Endothelial cell of umbilical vein (primary cell): ENCODE measurements around the gene TSC22D1. TPM values are rescaled to one million over a fixed set of nuclear protein-coding genes. Genes with fewer than 3 reads are reported as not detected.

Source experiments
- BruUV-seq: library from RNA; stranded (reverse); fragments of 400-500 nt; replicated peaks from 2 replicates; lab custom pipeline; 2021; lab: Mats Ljungman, UMichigan
- CTCF ChIA-PET: fragments of 300-600, 350-600 bp; sonication (Branson Sonifier 250); formaldehyde crosslinking; loops from one replicate; lab custom pipeline; 2021; ENCODE audit warnings: antibody characterized with exemption, inconsistent platforms; lab: Charles Lee
- POLR2A ChIA-PET: fragments of 300-600, 350-600 bp; sonication (Branson Sonifier 250); formaldehyde crosslinking; loops from one replicate; lab custom pipeline; 2021; ENCODE audit warnings: antibody characterized with exemption, inconsistent platforms; lab: Charles Lee
- DNase-seq: peaks from one replicate; pipeline ENCODE4 v3.0.0-alpha.2; 2011; ENCODE audit warnings: low read depth, low spot score
- FAIRE-seq: peaks from 2 replicates; lab custom pipeline; 2011; peaks lifted over from hg19 to GRCh38; lab: Jason Lieb, UNC
- H2AFZ ChIP-seq: 2 replicates; pipeline ENCODE4 v1.6.0; 2012; ENCODE audit warnings: low read depth, low read length, control low read depth, inconsistent platforms
- H3K27ac ChIP-seq: 2 replicates; pipeline ENCODE4 v1.5.1; 2011; ENCODE audit warnings: low read depth, mild to moderate bottlenecking, control low read depth, low read length, moderate library complexity; ENCODE audit not compliant: insufficient read depth
- H3K27me3 ChIP-seq, 2 experiments: 2 replicates each; pipeline versions ENCODE4 v1.6.0 to v1.6.1; 2011; ENCODE audit warnings: low read length in 2 of 2, mixed read lengths in 1 of 2; ENCODE audit not compliant: control insufficient read depth in 2 of 2, insufficient read depth in 2 of 2
- H3K36me3 ChIP-seq, 2 experiments: 2 replicates in 1 of 2; 3 replicates in 1 of 2; pipeline ENCODE4 v1.5.1; 2011; ENCODE audit warnings: low read length in 2 of 2, mild to moderate bottlenecking in 1 of 2, moderate library complexity in 1 of 2; ENCODE audit not compliant: control insufficient read depth in 2 of 2, insufficient read depth in 2 of 2; ENCODE audit errors: extremely low read depth in 1 of 2
- H3K4me1 ChIP-seq: 3 replicates; pipeline ENCODE4 v1.5.1; 2011; ENCODE audit warnings: mild to moderate bottlenecking, low read length; ENCODE audit not compliant: control insufficient read depth, insufficient read depth; ENCODE audit errors: extremely low read depth
- H3K4me2 ChIP-seq: 2 replicates; pipeline ENCODE4 v1.6.1; 2011; ENCODE audit warnings: low read length, control low read depth, mixed read lengths; ENCODE audit not compliant: insufficient read depth
- H3K4me3 ChIP-seq, 3 experiments: fragments of 200-600 bp in 1 of 3; sonication (generic), shearing (Covaris generic) in 1 of 3; replicated peaks in 1 of 3; 2 replicates each; pipeline ENCODE4 v1.5.1; 2011 to 2016; ENCODE audit warnings: control low read depth in 3 of 3, low read length in 3 of 3, mild to moderate bottlenecking in 2 of 3, inconsistent platforms in 1 of 3, low read depth in 1 of 3, moderate library complexity in 1 of 3; ENCODE audit not compliant: insufficient read depth in 1 of 3
- H3K79me2 ChIP-seq: 2 replicates; pipeline ENCODE4 v1.6.0; 2012; ENCODE audit warnings: low read length, inconsistent platforms; ENCODE audit not compliant: control insufficient read depth, insufficient read depth
- H3K9ac ChIP-seq: replicated peaks from 2 replicates; pipeline ENCODE3; 2011; ENCODE audit warnings: low read length, control low read depth; ENCODE audit not compliant: insufficient read depth; ENCODE audit errors: extremely low read depth
- H3K9me1 ChIP-seq: replicated peaks from 3 replicates; pipeline ENCODE4 v1.6.0; 2011; ENCODE audit warnings: mild to moderate bottlenecking, low read length; ENCODE audit not compliant: control insufficient read depth, insufficient read depth; ENCODE audit errors: extremely low read depth
- H3K9me3 ChIP-seq: replicated peaks from 2 replicates; pipeline ENCODE4 v1.5.1; 2012; ENCODE audit warnings: low read length, inconsistent platforms; ENCODE audit not compliant: control insufficient read depth, insufficient read depth
- H4K20me1 ChIP-seq: replicated peaks from 2 replicates; pipeline ENCODE3; 2011; ENCODE audit warnings: mild to moderate bottlenecking, low read length; ENCODE audit not compliant: control insufficient read depth, insufficient read depth; ENCODE audit errors: extremely low read depth
- EZH2 ChIP-seq: IDR thresholded peaks from 2 replicates; pipeline ENCODE4 v1.6.1; 2012; ENCODE audit warnings: borderline replicate concordance, low read depth, mild to moderate bottlenecking, moderate library complexity, low read length, inconsistent platforms; ENCODE audit not compliant: severe bottlenecking
- FOS ChIP-seq: IDR thresholded peaks from 2 replicates; pipeline ENCODE4 v1.6.1; 2011; ENCODE audit warnings: mild to moderate bottlenecking, low read length, moderate library complexity, borderline replicate concordance; ENCODE audit not compliant: insufficient read depth
- GATA2 ChIP-seq: IDR thresholded peaks from 2 replicates; pipeline ENCODE4 v1.7.0; 2011; ENCODE audit warnings: low read depth, mild to moderate bottlenecking, moderate library complexity, mixed read lengths, low read length; ENCODE audit not compliant: insufficient read length, insufficient read depth
- JUN ChIP-seq: IDR thresholded peaks from 2 replicates; pipeline ENCODE4 v1.6.1; 2011; ENCODE audit warnings: borderline replicate concordance, low read depth; ENCODE audit not compliant: insufficient read length, insufficient read depth
- MYC ChIP-seq: IDR thresholded peaks from one replicate; pipeline ENCODE4 v1.6.1; 2011; ENCODE audit warnings: mild to moderate bottlenecking, low read depth, low read length
- POLR2A ChIP-seq: IDR thresholded peaks from 2 replicates; pipeline ENCODE4 v1.6.1; 2012; ENCODE audit warnings: low read depth, mild to moderate bottlenecking, control low read depth, low read length
- POLR2AphosphoS5 ChIP-seq: IDR thresholded peaks from 2 replicates; pipeline ENCODE4 v1.6.1; 2012; ENCODE audit warnings: low read depth, mild to moderate bottlenecking, control low read depth, low read length, moderate library complexity; ENCODE audit not compliant: insufficient read depth
- dilution Hi-C: fragments of 300-500 bp; cut with MboI; formaldehyde crosslinking; loops from one replicate; pipeline ENCODE4 v1.15.0; 2019; ENCODE audit warnings: low sequenced_read_pairs; ENCODE audit not compliant: extremely low pct_ligation_motif_present
- intact Hi-C: fragments of 100-400 bp; cut with micrococcal nuclease; formaldehyde crosslinking; loops from one replicate; pipeline ENCODE4 v1.10.0; 2022
- polyA plus RNA-seq, 4 experiments: library from polyadenylated mRNA; depleted of rRNA in 3 of 4; stranded (reverse) in 3 of 4; unstranded in 1 of 4; fragments of >200 nt; gene quantifications; 2 replicates each; pipeline versions ENCODE4 v1.2.1 to v1.2.3, GENCODE V29; 2011 to 2012; ENCODE audit warnings: missing spikeins in 1 of 4
- total RNA-seq: library from RNA; stranded (reverse); gene quantifications from 2 replicates; pipeline ENCODE4 v1.2.3, GENCODE V29; 2021
- TF ChIP-seq, protein P1 (sequence below): IDR thresholded peaks from 2 replicates; pipeline ENCODE4 v1.6.1; 2011; ENCODE audit not compliant: insufficient read depth, insufficient read length
- TF ChIP-seq, protein P2 (sequence below), 2 donors: IDR thresholded peaks; 1 replicate in 1 of 2; 2 replicates in 1 of 2; pipeline ENCODE4 v1.5.1; 2011; ENCODE audit warnings: low read length in 2 of 2, mild to moderate bottlenecking in 2 of 2, moderate library complexity in 2 of 2, control low read depth in 1 of 2, inconsistent platforms in 1 of 2, low read depth in 1 of 2; ENCODE audit not compliant: insufficient read depth in 1 of 2; ENCODE audit errors: extremely low read depth in 1 of 2

TSC22D1 gene
- total and polyA plus RNA-seq, 2 donors (not counting 3 experiments of a cell fraction or from before 2014, with no cell fraction given): 47.7 to 51.8 TPM

DNA sequence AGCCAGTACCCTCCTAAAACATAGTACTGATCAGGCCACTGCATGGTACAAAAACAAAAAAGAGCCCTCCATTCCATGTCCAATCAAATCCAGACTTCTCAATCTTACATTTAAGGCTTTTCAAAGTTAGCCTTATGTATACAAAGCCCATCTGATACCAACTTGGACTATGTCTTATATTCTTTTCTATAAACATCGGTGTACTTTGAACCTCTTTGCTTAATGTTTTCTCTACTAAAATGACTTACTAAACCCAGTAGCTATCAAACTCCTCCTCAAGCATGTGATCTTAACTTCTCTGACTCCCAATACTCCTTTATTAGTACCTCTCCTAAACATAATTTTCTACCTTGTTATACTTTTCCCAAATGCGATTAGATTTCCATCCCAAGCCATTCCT lies 14.8 kb downstream of the TSC22D1 start:
- no peak for DNase-seq
- Histone ChIP-seq H3K9ac (no peak overlapping the region), H3K27me3 (no peaks in the 10 kb centered on the region), H3K9me1 (no peaks in the 10 kb centered on the region), H2AFZ (no peak overlapping the region), H3K36me3 (no peaks in the 10 kb centered on the region), H3K4me2 (no peak overlapping the region), H3K27ac (no peak overlapping the region), H3K4me1 (no peaks in the 10 kb centered on the region), H3K79me2 (peaks cover 52% of the 10 kb centered on the region), H3K9me3 (no peaks in the 10 kb centered on the region), H3K4me3 (no peak overlapping the region), H4K20me1 (peaks cover 2% of the 10 kb centered on the region)
- ChIA-PET POLR2A (no interaction called here), CTCF (interaction anchor here (1.0 to 1.4 kb wide), 3 partner anchors 13 to 320 kb away, joined by 3 read pairs; no protein-coding TSS in a partner anchor)
- FAIRE-seq: no peak
- intact Hi-C loops (no loop called here), dilution Hi-C loops (no loop called here)
- no TSS peak for BruUV-seq
- TF ChIP-seq FOS: no peak
- TF ChIP-seq, protein P1, sequence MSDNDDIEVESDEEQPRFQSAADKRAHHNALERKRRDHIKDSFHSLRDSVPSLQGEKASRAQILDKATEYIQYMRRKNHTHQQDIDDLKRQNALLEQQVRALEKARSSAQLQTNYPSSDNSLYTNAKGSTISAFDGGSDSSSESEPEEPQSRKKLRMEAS: no peak

GRCh38 chr13:44557986-44558385 lies 18.1 kb downstream of the TSC22D1 start:
- Histone ChIP-seq H3K9me3 (no peaks in the 10 kb centered on the region), H3K36me3 (no peaks in the 10 kb centered on the region), H3K9ac (no peak overlapping the region), H3K27ac (no peak overlapping the region), H3K9me1 (no peaks in the 10 kb centered on the region), H4K20me1 (no peaks in the 10 kb centered on the region), H3K27me3 (no peaks in the 10 kb centered on the region), H3K4me1 (no peaks in the 10 kb centered on the region), H3K79me2 (peaks cover 47% of the 10 kb centered on the region), H3K4me2 (no peak overlapping the region), H2AFZ (no peak overlapping the region), H3K4me3 (no peak overlapping the region)
- CTCF ChIA-PET: interaction anchor here (0.6 to 2.5 kb wide), 5 partner anchors 8 to 73 kb away, joined by 3 to 8 read pairs (median 3); no protein-coding TSS in a partner anchor
- DNase-seq (no peak), FAIRE-seq (no peak)
- no TSS peak for BruUV-seq
- intact Hi-C loops (no loop called here), dilution Hi-C loops (no loop called here)
- POLR2A ChIA-PET: no interaction called here
- TF ChIP-seq POLR2A (no peak), POLR2AphosphoS5 (no peak), FOS (no peak), JUN (no peak), EZH2 (no peak), GATA2 (no peak), MYC (no peak)
- TF ChIP-seq, protein P2, sequence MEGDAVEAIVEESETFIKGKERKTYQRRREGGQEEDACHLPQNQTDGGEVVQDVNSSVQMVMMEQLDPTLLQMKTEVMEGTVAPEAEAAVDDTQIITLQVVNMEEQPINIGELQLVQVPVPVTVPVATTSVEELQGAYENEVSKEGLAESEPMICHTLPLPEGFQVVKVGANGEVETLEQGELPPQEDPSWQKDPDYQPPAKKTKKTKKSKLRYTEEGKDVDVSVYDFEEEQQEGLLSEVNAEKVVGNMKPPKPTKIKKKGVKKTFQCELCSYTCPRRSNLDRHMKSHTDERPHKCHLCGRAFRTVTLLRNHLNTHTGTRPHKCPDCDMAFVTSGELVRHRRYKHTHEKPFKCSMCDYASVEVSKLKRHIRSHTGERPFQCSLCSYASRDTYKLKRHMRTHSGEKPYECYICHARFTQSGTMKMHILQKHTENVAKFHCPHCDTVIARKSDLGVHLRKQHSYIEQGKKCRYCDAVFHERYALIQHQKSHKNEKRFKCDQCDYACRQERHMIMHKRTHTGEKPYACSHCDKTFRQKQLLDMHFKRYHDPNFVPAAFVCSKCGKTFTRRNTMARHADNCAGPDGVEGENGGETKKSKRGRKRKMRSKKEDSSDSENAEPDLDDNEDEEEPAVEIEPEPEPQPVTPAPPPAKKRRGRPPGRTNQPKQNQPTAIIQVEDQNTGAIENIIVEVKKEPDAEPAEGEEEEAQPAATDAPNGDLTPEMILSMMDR (IDR thresholded peaks at IDR 0.05; ENCODE audit: extremely low read depth in 1 of 2, insufficient read depth in 1 of 2, low read depth in 1 of 2, low read length in 2 of 2): no peak
- TF ChIP-seq, protein P1: no peak
